CD4-positive, alpha-beta T cell treated with Interleukin-17A for 1 hour (primary cell): ENCODE results near the gene FBXO46.
"Not testable (repeated sequence)": the region's sequence is repeated elsewhere in the genome, so short reads cannot be mapped to it uniquely, and the experiment has no call there.

Source experiments
- DNase-seq: peaks from one replicate; pipeline ENCODE4 v3.0.0-alpha.2; 2020

FBXO46 gene

DNA sequence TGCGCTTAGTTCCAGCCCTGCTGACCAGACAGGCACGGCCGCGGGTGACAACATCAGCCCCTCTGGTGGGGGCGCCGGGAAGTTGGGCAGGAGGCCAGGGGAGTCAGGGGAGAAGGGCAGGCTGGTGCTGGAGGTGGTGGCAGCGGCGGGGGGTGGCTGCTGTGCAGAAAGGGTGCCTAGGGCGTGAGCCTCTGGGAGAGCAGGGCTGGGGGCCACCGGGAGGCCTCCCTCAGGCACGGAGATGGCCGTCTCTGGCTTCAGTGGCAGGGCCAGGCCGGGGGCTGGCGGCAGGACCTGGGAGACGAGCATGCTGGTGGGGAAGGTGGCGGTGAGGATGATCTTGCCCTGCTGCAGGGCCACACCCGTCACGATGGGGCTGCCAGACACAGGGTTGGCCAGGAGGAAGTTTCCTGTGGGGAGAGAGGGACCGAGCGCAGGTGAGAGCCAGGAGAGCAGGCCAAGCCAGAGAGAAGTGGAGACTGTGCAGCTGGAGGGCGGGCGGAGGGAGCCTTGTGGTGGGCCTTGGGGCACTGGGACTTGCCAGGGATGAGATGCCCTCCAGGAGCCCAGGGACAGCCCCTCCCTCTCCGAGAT lies 35.1 kb upstream of the FBXO46 start:
- DNase-seq = no peak

DNA sequence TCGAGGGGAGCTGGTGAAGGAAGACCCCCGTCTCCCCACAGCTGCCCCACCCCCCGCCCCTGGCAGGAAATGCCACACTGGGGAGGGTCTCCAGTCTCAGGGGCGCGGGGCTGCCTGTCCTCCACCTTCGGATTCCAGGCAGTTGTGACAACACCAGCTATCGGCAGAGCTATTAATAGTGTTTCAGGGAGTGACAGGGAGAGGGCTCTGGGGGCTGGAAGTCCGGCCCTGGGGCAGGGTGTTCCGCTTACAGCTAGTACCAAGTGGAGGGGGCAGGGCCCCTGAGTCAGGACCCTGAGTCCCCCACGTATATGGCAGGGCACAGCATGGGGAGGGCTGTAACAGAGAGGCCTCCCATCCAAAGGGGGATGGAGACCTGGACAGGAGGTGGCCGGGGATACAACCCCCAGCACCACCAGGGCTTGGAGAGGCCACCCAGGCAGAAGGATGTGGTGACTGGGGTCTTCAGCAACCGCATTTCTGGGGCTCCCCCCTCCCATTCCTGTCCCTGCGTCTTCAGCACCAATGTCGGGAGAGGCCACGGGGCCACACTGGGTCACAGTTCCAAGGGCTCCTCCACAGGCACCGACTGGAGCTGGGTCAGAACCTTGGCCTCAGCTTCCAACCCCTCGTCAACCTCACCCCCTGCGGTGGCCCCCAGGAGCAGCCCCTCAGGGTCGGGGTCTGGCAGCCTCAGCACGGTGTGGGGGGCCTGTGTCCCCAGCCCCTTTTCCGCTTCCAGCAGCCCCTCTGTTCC lies 34.4 kb upstream of the FBXO46 start:
- no peak for DNase-seq

DNA sequence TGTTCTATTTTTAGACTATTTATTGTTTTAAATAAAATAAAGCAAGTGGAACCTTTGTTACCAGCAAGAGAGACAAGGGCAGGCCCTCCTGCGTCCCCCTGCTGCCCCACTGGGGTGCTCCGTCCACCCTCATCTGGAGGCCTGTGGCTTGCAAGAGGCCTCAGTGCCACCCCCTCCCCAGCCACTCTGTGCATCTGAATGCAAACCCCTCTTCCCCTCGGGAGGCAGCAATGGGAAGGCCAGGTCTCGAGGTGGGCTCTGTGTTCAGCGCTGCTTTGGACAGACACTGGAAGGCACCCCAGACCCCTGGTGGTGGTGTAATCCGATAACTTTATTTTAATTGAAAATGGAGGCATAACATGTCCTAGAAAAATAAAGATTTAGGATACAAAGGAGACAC lies 33.8 kb upstream of the FBXO46 start:
- DNase-seq = no peak

GRCh38 chr19:45763691-45764294 lies 33.1 kb upstream of the FBXO46 start:
- no peak for DNase-seq

GRCh38 chr19:45762870-45763631 lies 32.4 kb upstream of the FBXO46 start:
- no peak for DNase-seq

DNA sequence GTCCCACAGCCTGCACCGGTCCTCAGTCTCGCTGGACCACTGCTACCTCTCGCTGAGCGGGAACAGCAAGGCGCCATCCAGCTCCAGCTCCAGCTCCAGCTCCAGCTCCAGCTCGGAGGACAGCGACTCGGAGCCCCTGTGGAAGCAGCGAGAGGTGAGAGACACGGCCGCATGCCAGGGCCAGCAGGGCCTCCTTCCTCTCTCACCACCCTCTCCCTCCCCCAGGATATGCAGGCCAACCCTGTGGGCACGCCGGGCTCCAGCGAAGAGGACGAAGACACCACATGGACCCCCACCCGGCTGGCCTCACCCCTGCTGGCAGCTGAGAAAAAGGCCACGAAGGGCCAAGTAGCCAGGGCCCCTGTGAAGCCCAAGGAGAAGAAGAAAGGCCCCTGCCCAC lies 31.0 kb upstream of the FBXO46 start:
- DNase-seq = no peak

GRCh38 chr19:45758921-45759320 lies 28.2 kb upstream of the FBXO46 start:
- DNase-seq = no peak

DNA sequence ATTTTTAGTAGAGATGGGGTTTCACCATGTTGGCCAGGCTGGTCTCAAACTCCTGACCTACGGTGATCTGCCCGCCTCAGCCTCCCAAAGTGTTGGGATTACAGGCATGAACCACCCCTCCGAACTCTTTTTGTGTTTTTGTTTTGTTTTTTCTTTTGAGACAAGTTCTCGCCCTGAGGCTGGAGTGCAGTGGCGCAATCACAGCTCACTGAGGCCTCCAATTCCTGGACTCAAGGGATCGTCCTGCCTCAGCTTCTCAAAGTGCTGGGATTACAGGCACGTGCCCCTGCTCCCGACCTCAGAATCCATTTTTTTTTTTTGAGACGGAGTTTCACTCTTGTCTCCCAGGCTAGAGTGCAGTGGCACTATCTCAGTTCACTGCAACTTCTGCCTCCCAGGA lies 27.0 kb upstream of the FBXO46 start:
- no peak for DNase-seq

GRCh38 chr19:45754323-45754722 lies 23.6 kb upstream of the FBXO46 start:
- DNase-seq = no peak

- DNase-seq = no peak
Measured at GRCh38 chr19:45753548-45753947, 22.9 kb upstream of the FBXO46 start.

GRCh38 chr19:45752639-45753038 lies 21.9 kb upstream of the FBXO46 start:
- DNase-seq = no peak

DNA sequence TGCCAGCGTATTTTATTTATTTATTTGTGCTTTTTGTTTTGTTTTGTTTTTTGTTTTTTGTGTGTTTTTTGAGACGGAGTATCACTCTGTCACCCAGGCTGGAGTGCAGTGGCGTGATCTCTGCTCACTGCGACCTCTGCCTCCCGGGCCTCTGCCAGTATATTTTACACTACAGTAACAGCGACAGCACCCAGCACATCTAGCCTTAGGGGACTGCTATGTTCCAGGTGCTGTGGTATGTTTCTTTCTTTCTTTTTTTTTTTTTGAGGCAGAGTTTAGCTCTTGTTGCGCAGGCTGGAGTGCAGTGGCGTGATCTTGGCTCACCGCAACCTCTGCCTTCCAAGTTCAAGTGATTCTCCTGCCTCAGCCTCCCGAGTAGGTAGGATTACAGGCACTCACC lies 20.8 kb upstream of the FBXO46 start:
- DNase-seq = not testable (repeated sequence)

DNA sequence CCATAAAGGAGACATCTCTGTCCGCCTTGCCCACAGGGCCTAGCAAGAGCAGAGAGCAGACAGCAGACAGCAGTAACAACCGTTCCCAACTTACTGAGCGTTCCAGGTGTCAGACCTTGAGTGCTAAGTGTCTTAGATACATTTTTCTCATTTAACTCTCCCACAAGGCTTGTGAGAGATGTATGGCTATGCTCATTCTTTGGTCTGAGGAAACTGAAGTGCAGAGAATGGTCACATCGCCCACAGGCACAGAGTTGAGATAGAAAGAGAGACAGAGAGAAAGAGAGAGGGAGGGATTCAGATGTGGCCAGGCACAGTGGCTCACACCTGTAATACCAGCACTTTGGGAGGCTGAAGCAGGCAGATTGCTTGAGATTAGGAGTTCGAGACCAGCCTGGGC lies 16.8 kb upstream of the FBXO46 start:
- DNase-seq = no peak

GRCh38 chr19:45746866-45747265 lies 16.2 kb upstream of the FBXO46 start:
- no peak for DNase-seq

DNA sequence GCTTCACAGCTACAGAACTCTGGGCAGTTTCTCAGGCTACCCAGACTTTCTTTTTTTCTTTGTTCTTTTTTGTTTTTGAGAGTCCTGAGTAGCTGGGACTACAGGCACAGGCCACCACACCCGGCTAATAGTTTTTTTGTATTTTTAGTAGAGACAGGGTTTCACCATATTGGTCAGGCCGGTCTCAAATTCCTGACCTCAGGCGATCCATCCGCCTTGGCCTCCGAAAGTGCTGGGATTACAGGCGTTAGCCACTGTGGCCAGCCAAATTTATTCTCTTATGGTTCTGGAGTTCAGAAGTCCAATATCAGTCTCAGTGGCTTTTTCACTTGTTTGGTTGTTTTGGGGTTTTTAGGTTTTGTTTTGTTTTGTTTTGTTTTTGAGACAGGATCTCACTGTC lies 14.9 kb upstream of the FBXO46 start:
- DNase-seq = no peak

DNA sequence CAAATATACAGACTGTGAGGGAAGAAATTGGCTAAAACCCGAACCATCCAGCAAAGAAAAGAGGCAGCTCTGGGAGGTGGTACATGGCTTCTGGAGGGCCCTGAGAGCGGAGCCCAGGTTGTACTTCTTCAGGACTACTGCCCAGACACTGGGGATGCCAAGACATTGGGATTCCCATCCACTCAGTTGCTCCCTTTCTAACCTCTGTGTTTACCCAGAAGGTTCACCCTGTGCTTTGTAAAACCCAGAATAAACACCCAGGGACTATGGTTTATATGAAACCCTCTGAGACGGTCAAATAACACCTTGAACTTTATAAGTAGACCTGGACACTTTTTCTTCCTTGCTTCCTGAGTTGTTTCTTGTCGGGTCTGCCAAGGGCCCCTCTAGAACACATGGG lies 12.3 kb upstream of the FBXO46 start:
- DNase-seq = no peak

DNA sequence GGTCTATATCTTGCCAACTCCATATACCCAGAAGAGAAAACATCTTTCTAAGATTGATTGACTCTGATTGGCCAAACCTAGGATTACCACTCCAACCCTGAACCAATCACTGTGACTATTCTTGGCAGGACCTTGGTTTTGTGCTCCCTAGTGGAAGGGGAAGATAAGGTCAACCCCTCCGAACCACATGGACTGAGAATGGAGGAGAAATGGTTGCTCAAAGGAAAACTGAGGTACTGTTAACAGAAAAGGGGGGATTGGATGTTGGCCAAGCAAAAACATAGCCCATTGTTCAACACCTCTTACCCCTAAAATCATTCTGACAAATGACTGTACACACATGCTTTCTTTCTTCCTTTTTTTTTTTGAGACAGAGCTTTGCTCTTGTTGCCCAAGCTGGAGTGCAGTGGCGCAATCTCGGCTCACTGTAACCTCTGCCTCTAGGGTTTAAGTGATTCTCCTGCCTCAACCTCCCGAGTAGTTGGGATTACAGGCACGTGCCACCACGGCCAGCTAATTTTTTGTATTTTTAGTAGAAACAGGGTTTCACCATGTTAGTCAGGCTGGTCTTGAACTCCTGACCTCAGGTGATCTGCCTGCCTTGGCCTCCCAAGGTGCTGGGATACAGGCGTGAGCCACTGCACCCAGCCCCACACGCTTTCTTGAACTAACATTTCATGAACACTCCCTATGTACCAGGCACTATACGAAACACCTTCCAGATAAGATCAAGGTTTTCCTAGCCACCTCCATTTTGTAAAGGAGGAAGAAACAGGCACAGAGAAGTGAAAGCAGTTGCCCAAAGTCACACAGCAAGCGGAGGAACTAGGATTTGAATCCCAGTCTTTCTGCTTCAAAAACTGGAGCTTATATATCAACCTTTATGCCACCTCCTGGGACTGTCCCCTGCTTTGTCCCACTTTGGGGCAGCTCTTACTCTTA lies 9.1 kb upstream of the FBXO46 start:
- no peak for DNase-seq

DNA sequence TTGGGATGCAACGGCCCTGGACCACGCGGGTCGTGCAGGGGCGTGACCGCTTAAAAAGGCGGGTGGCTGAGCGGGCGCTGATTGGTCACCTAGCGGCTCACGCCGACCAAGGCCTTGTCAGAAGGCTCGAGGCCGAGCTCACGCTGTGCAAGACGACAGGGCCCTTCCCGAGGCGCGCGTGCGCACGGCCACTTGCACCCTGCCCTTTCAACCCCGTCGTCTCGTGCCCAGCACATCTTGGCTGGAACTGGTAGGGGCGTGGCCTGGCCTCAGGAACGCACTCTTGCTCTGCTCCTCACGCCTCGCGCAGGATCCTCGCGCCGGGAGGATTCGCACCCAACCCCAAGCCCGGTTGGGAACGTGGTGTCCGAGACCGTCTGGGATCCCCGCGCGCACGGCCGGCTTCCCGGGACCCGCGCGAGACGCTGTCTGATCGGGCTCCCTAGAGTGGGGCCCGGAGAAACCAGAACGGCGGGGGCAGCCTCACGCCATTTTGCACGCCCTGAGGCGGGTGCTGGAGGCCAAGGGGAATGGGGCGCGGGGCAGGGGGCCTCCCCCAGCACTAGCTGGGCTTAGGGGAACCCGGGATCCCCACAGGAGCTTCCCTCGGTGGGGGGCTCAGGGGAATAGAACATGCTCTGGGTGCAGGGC lies 2.6 kb upstream of the FBXO46 start, which contains the start of gene MEIOSIN:
Gene MEIOSIN, plus strand, starts transcription at position 280 of the 651 bp plus-strand sequence. CDS start 1,938 bp downstream, outside the sequence.
- DNase-seq = no peak

DNA sequence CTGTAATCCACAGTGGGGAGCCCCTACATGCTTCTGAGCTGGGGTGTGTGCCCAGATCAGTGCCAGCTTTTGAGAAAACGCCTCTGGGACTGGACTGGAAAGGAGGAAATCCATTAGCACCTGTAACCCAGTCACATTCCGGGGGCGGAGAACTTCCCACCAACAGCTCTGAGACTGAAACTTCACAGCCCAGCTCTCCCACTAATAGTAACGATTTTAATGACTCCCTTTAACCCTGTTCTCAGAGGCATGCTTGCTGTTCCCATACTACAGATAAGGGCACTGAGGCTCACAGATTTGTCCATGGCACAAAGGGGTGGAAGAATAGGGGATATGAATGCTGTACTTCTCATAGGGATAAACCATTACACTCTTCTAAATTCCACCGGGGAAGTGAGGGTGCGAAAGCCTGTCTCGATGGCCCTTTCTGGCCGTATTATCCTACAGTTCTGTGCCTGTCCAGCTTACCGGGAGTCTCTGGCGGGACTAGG lies 851 bp downstream of the FBXO46 start:
- DNase-seq = no peak

DNA sequence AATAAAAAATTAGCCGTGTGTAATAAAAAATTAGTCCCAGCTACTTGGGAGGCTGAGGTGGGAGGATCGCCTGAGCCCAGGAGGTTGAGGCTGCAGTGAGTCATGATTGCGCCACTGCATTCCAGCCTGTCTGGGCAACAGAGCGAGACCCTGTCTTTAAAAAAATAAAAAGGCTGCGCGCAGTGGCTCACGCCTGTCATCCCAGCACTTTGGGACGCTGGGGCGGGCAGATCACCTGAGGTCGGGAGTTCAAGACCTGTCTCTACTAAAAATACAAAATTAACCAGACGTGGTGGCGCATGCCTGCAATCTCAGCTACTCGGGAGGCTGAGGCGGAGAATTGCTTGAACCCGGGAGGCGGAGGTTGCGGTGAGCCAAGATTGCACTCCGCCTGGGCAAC lies 2.0 kb downstream of the FBXO46 start:
- not testable (repeated sequence) for DNase-seq

DNA sequence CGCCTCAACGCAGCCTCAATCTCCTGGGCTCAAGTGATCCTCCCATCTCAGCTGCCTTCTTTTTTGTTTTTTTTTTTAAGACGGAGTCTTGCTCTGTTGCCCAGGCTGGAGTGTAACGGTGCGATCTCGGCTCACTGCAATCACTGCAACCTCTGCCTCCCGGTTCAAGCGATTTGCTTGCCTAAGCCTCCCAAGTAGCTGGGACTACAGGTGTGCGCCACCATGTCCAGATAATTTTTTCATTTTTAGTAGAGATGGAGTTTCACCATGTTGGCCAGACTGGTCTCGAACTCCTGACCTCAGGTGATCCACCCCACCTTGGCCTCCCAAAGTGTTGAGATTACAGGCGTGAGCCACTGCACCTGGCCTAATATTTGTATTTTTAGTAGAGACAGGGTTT lies 10.6 kb downstream of the FBXO46 start:
- DNase-seq = not testable (repeated sequence)
